ENCODE measurements around the gene CYTH1. TPM values are rescaled to one million over a fixed set of nuclear protein-coding genes. Genes with fewer than 3 reads are reported as not detected.

The CYTH1 gene
- total and polyA plus RNA-seq, 10 donors = 66.9 to 169 (median 131) TPM

DNA sequence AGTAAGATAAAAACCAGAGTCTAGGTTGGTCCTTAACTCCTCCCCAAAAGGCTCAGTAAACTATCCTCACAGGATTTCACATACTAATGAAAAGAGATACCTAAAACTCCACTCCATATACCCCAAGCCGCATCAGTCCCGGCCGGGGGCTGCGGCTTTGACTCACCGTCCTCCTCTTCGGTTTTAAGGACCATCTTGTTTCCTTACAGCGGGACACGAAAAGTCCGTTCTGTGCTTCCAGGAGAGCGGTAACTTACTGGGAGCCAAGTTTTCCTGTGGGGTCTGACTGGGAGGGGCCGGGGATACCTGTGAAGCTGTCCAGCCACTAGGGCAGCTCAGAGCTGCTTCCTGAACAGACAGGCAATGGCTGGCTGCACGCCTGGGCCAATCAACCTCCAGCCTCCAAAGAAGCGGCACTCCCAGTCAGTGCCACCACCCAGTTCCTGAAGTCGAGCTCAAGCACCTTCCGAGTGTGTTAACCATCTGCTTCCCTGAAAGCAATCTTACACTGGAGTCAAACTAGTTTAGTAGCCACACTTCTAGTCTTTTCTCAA lies 45.5 kb downstream of the CYTH1 start:
- H3K27ac ChIP-seq = peak overlapping the region; percentile 73 to 93 (median 89)
- no peaks in the 10 kb centered on the region for H3K27me3 ChIP-seq (replicated peaks in 1 of 7)
- TF ChIP-seq POLR2A (IDR thresholded peaks at IDR 0.05) = peak in 1 of 3 donors; percentile 19
- TF ChIP-seq POLR2AphosphoS5 (IDR thresholded peaks at IDR 0.05) = peak; percentile 63 to 85 (median 79)
- peak in 7 of 11 experiments; percentile 12 to 52 (median 46) for TF ChIP-seq CTCF (IDR thresholded peaks at IDR 0.05 in 8 of 11, conservative IDR thresholded peaks at IDR 0.05 in 3 of 11)
- no peaks in the 10 kb centered on the region for H3K36me3 ChIP-seq
- WGBS, 5 donors = 5 to 28% (median 12%) methylated on average over 15 of the region's 15 CpGs
- DNase-seq = peak; percentile 94
- intact Hi-C loops (cut with DNase I; ENCODE audit: low total_unique reads) = no loop called here
- no peaks in the 10 kb centered on the region for H3K9me3 ChIP-seq
- H3K4me3 ChIP-seq = peak overlapping the region; percentile 48 to 76 (median 63)
- H3K4me1 ChIP-seq = peaks cover 61 to 100% (median 97%) of the 10 kb centered on the region in 6 donors

DNA sequence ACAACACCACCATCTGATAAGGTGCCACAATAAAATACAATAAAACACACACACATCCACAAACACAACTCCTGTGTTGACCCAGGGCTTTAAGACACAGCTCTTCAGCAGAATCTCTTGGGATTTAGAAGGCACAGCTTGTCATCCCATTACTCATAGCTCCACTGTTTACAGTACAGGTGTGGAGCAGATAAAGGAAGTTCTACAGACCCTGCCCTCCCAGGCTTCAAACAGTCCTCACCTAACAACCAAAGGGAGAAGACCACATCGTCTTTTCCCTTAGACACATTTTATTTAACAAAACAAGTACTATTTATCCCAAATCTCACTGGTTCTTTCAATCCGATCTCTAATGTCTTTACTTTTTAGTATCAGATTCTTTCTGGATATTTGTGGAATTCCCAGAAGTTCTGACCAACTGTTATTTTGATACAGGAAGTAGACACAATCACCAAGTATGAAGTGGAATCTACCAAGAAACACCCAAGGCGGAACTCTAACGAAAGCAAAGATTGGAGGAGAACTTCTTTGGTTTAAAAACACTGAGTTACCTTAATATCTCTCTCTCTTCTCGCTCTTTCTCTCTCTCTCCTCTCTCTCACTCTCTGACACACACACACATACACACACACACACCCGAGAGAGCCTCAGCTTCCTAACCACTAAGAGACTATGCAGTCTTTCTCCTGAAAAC lies 46.1 kb downstream of the CYTH1 start:
- peak overlapping the region; percentile 48 to 76 (median 63) for H3K4me3 ChIP-seq
- H3K36me3 ChIP-seq = no peaks in the 10 kb centered on the region
- WGBS, 5 donors = 4 to 9% (median 9%) methylated on average over 6 of the region's 6 CpGs
- DNase-seq = no peak
- peak overlapping the region; percentile 73 to 93 (median 89) for H3K27ac ChIP-seq
- TF ChIP-seq POLR2A (IDR thresholded peaks at IDR 0.05) = peak in 1 of 3 donors; percentile 11
- TF ChIP-seq CTCF (IDR thresholded peaks at IDR 0.05 in 8 of 11, conservative IDR thresholded peaks at IDR 0.05 in 3 of 11) = no peak
- TF ChIP-seq POLR2AphosphoS5 (IDR thresholded peaks at IDR 0.05) = peak in 1 of 3 donors; percentile 4
- H3K9me3 ChIP-seq = no peaks in the 10 kb centered on the region
- H3K27me3 ChIP-seq (replicated peaks in 1 of 7) = no peaks in the 10 kb centered on the region
- H3K4me1 ChIP-seq = peaks cover 58 to 100% (median 95%) of the 10 kb centered on the region in 6 donors
- intact Hi-C loops (cut with DNase I; ENCODE audit: low total_unique reads) = no loop called here

GRCh38 chr17:78734793-78735641 lies 47.1 kb downstream of the CYTH1 start:
- Histone ChIP-seq H3K4me1 (peaks cover 56 to 100% (median 91%) of the 10 kb centered on the region in 6 donors), H3K9me3 (no peaks in the 10 kb centered on the region), H3K27ac (peak overlapping the region; percentile 73 to 93 (median 89)), H3K36me3 (no peaks in the 10 kb centered on the region), H3K4me3 (peak overlapping the region; percentile 2 to 76 (median 61)), H3K27me3 (replicated peaks in 1 of 7) (no peaks in the 10 kb centered on the region)
- 49 to 64% (median 55%) methylated on average over 16 of the region's 16 CpGs for WGBS, 5 donors
- TF ChIP-seq POLR2AphosphoS5 (IDR thresholded peaks at IDR 0.05) (no peak), CTCF (IDR thresholded peaks at IDR 0.05 in 8 of 11, conservative IDR thresholded peaks at IDR 0.05 in 3 of 11) (no peak), POLR2A (IDR thresholded peaks at IDR 0.05) (no peak)
- intact Hi-C loops (cut with DNase I; ENCODE audit: low total_unique reads) = no loop called here
- peak; percentile 72 for DNase-seq

Data from spleen (tissue), 11 donors.